Neutrophil (primary cell): Measurements from ENCODE around the gene SPARCL1.

Source experiments
- H3K27ac ChIP-seq: fragments of 200-600 bp; sonication (generic); 2 replicates; pipeline ENCODE4 v1.5.1; 2016; ENCODE audit warnings: mild to moderate bottlenecking, moderate library complexity
- H3K27me3 ChIP-seq: fragments of 200-600 bp; sonication (generic); 2 replicates; pipeline ENCODE4 v1.6.0; 2016; ENCODE audit warnings: mild to moderate bottlenecking
- H3K36me3 ChIP-seq: fragments of 200-600 bp; sonication (generic); 2 replicates; pipeline ENCODE4 v1.5.1; 2017
- H3K4me1 ChIP-seq, 2 experiments: fragments of 200-600 bp in 1 of 2; sonication (generic) in 1 of 2; 1 replicate in 1 of 2; 2 replicates in 1 of 2; pipeline versions ENCODE4 v1.5.1 to v1.6.1; 2013 to 2016; ENCODE audit warnings: low read depth in 1 of 2, low read length in 1 of 2, mild to moderate bottlenecking in 1 of 2, moderate library complexity in 1 of 2; ENCODE audit not compliant: control insufficient read depth in 1 of 2, insufficient read depth in 1 of 2
- H3K4me3 ChIP-seq, 2 experiments: fragments of 200-600 bp in 1 of 2; sonication (generic) in 1 of 2; 1 replicate in 1 of 2; 2 replicates in 1 of 2; pipeline ENCODE4 v1.5.1; 2013 to 2016; ENCODE audit warnings: low read depth in 1 of 2, low read length in 1 of 2, mild to moderate bottlenecking in 1 of 2, moderate library complexity in 1 of 2
- H3K9me3 ChIP-seq: fragments of 200-600 bp; sonication (generic); 2 replicates; pipeline ENCODE4 v1.5.1; 2016
- TF ChIP-seq, protein P1 (sequence below): fragments of 200-600 bp; sonication (generic); IDR thresholded peaks from 2 replicates; pipeline ENCODE4 v1.5.1; 2016; ENCODE audit warnings: antibody characterized with exemption

SPARCL1 gene

DNA sequence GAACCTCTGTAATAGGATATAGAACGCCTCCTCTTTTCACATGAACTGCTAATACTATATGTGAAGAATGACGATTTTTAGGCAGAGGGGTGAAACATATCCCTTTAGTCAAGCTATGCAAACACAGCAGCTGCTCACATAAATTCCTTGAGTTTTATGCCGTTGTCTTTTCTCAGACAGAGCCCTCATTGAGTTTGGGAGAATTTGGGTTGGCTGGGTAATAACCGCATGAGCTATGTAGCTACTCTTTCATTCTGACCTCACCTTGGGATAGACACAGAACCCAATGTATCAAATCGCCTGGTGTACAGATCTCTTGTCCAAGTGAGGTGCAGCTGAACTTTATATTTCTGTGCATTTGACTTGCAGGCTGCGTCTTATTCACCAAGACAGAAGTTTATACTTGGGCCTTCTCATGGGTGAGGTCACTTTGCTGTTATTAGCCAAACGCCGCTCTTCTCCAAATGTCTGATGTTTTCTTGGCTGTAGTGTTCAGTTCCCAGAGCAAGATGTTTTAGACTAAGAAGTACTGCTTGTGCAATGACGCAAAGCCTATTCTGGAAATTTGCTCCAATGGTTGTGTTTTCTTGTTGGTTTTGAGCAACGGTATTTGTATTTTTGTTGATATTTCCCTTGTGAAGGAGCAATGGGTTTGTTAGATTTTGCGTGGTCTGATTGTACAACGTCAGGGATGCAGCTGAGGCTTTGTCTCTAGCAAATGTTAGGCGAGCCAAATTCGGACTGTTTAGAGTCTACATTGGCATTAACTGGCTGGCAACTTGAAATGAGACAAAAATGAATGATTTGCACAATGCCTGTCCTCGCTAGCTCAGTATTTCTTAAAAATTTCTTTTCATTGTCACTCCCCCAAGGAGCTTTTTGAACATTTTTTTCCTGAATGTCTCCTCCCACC lies 11.2 kb upstream of the SPARCL1 start:
- TF ChIP-seq, protein P1, sequence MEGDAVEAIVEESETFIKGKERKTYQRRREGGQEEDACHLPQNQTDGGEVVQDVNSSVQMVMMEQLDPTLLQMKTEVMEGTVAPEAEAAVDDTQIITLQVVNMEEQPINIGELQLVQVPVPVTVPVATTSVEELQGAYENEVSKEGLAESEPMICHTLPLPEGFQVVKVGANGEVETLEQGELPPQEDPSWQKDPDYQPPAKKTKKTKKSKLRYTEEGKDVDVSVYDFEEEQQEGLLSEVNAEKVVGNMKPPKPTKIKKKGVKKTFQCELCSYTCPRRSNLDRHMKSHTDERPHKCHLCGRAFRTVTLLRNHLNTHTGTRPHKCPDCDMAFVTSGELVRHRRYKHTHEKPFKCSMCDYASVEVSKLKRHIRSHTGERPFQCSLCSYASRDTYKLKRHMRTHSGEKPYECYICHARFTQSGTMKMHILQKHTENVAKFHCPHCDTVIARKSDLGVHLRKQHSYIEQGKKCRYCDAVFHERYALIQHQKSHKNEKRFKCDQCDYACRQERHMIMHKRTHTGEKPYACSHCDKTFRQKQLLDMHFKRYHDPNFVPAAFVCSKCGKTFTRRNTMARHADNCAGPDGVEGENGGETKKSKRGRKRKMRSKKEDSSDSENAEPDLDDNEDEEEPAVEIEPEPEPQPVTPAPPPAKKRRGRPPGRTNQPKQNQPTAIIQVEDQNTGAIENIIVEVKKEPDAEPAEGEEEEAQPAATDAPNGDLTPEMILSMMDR, result no peak
- no peaks in the 10 kb centered on the region for H3K4me1 ChIP-seq
- H3K27ac ChIP-seq, result no peak overlapping the region
- no peaks in the 10 kb centered on the region for H3K9me3 ChIP-seq
- no peaks in the 10 kb centered on the region for H3K36me3 ChIP-seq
- H3K27me3 ChIP-seq, result no peaks in the 10 kb centered on the region
- H3K4me3 ChIP-seq, result no peak overlapping the region

DNA sequence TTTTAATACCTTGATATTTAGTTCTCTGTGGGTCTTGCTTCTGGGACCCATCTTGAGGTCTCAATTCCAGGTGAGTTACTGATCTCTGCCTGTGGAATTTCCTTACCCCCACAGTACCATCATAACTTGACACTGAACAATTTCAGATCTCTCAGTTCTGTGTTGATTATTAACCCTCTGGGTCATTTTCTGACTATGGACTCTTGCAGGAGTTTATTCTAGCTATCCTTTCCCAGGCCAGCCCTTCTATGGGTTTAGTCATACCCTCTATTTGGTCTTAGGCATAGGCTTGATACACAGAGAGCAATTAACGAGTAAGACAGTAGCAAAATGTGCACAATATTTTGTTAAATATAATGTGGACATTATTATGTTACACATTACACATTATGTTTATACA lies 3.7 kb upstream of the SPARCL1 start:
- no peak overlapping the region for H3K4me3 ChIP-seq
- TF ChIP-seq, protein P1, result no peak

DNA sequence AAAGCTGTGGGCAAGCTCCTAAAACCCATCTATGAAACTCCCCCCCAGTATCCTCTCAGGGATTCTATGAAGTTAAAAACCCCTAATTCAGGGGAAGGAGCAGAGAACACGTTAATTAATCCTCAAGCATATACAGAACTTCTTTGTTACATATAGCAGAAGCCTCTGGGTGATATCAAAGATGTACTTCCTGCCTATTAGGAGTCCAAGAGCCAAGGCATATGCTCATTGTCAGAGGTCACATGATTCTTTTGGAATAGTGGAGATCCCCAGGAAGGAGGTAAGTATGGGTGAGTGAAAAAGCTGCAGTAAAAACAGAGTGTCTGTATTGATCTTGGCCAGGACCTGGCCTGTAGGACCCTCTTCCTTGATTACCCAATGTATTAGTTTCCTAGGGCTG lies 2.9 kb upstream of the SPARCL1 start:
- Histone ChIP-seq H3K36me3 (no peaks in the 10 kb centered on the region), H3K4me3 (no peak overlapping the region), H3K9me3 (no peaks in the 10 kb centered on the region), H3K27me3 (no peaks in the 10 kb centered on the region), H3K4me1 (no peaks in the 10 kb centered on the region), H3K27ac (no peak overlapping the region)
- TF ChIP-seq, protein P1, result no peak

More for the DNA sequence above, 3.7 kb upstream of the SPARCL1 start:
- Histone ChIP-seq H3K36me3 (no peaks in the 10 kb centered on the region), H3K27me3 (no peaks in the 10 kb centered on the region), H3K4me1 (no peaks in the 10 kb centered on the region), H3K27ac (no peak overlapping the region), H3K9me3 (no peaks in the 10 kb centered on the region)

DNA sequence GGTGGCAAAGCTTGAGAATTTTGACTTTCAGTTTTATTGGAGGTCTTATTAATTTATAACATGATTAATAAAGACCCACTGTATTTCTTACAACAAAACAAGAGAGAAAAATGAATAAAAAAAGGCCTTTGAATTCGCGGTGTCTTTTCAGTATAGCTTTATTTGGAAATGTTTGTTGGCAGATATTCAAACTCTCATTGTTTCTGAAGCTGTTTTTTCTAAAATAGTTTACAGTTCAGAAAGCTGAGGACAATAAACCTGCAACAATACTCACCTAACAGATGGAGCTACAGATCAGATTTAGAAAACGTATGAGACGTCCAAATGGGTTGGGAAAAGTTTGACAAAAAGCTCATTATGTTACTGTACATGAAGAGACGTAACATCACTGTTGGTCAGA lies 2.4 kb upstream of the SPARCL1 start:
- no peaks in the 10 kb centered on the region for H3K27me3 ChIP-seq
- TF ChIP-seq, protein P1, result no peak

DNA sequence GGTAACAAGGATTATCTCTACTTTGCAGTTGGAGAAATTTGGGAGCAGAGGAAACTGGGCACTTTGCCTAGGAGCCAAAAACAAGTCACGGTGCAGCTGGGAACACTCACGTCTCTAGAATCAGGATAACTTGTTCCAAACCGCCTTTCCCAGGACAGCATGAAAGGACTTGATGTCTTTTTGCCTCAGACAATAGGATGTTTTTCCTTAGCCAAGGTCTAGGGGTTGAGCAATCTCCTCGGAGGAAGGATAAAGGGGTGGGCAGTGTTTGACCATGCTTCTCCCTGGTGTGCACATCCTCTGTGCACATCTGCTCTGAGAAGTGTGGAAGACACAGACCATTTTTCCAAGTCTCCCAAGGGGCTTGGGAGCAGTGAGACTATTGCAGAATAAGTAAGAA lies 1.7 kb upstream of the SPARCL1 start:
- TF ChIP-seq, protein P1, result no peak
- no peak overlapping the region for H3K4me3 ChIP-seq
- no peaks in the 10 kb centered on the region for H3K36me3 ChIP-seq
- H3K4me1 ChIP-seq, result no peaks in the 10 kb centered on the region
- no peaks in the 10 kb centered on the region for H3K27me3 ChIP-seq
- H3K9me3 ChIP-seq, result no peaks in the 10 kb centered on the region
- no peak overlapping the region for H3K27ac ChIP-seq

More for the DNA sequence above, 2.4 kb upstream of the SPARCL1 start:
- no peaks in the 10 kb centered on the region for H3K9me3 ChIP-seq
- no peak overlapping the region for H3K4me3 ChIP-seq
- H3K27ac ChIP-seq, result no peak overlapping the region
- H3K36me3 ChIP-seq, result no peaks in the 10 kb centered on the region
- H3K4me1 ChIP-seq, result no peaks in the 10 kb centered on the region
